ENCODE results near the gene DNAJC7. TPM values are rescaled to one million over a fixed set of nuclear protein-coding genes. Genes with fewer than 3 reads are reported as not detected.

Gene DNAJC7
- total and polyA plus RNA-seq, 9 of the 15 experiments (the other 6 are each of a cell fraction or from before 2014, with no cell fraction given), result 85.8 to 262 (median 157) TPM

GRCh38 chr17:42018339-42018738 is 1.1 kb upstream of the DNAJC7 start (continued):
- no peak for TF ChIP-seq THAP7 (CRISPR knock-in tag; IDR thresholded peaks at IDR 0.05)
- TF ChIP-seq TCF7L2 (IDR thresholded peaks at IDR 0.05; ENCODE audit: low read depth, low read length), result no peak

- Histone ChIP-seq H4K20me1 (replicated peaks; ENCODE audit: control insufficient read depth, insufficient read depth, low read length) (peaks cover 5% of the 10 kb centered on the region), H3K4me2 (ENCODE audit: insufficient read depth, low read length) (peak overlapping the region; percentile 91), H3K27ac (ENCODE audit: extremely low read depth, low read depth, low read length) (peak overlapping the region; percentile 98), H3K36me3 (ENCODE audit: control insufficient read depth, insufficient read depth, low read length) (peaks cover 46% of the 10 kb centered on the region; the same call in 2 of the 3 replicates), H3K79me2 (ENCODE audit: control insufficient read depth, insufficient read depth, low read length) (peaks cover 74% of the 10 kb centered on the region), H3K9ac (ENCODE audit: insufficient read depth in 1 of 2, low read depth in 2 of 2, low read length in 2 of 2) (peak overlapping the region; percentile 97 to 99), H3K4me1 (replicated peaks in 1 of 2; ENCODE audit: control insufficient read depth in 2 of 2, insufficient read depth in 2 of 2, low read length in 2 of 2) (peaks cover 21 to 29% of the 10 kb centered on the region in 2 experiments; a peak in 4 of 5 replicates), H2AFZ (ENCODE audit: low read depth, low read length) (peak overlapping the region; percentile 93), H3K9me1 (ENCODE audit: control insufficient read depth, insufficient read depth, low read length) (no peaks in the 10 kb centered on the region), H3K27me3 (ENCODE audit: control insufficient read depth in 2 of 2, insufficient read depth in 2 of 2, low read length in 2 of 2) (no peaks in the 10 kb centered on the region), H3K4me3 (peak overlapping the region; percentile 86), H3K9me3 (replicated peaks; ENCODE audit: control insufficient read depth, insufficient read depth, low read depth, low read length) (no peaks in the 10 kb centered on the region)
- FAIRE-seq (no peak), ATAC-seq (no peak; the same call in 2 of the 3 replicates), DNase-seq (ENCODE audit: extremely low read depth in 1 of 4, low spot score in 3 of 4) (peak in 1 of 4 experiments; percentile 54)
- in situ Hi-C loops (cut with MboI) (no loop called here), intact Hi-C loops (cut with micrococcal nuclease) (no loop called here)
- CTCF ChIA-PET (ENCODE audit: low intra/inter-chr PET ratio), result no interaction called here
- 2% methylated on average over 11 of the region's 11 CpGs for WGBS (ENCODE audit: insufficient coverage, low coverage, missing lambda C conversion rate)
- POLR2A ChIA-PET, result interaction anchor here (0.6 to 4.3 kb wide), 18 partner anchors 9 to 519 kb away, joined by 3 to 37 read pairs (median 4); partner anchors contain the start of genes ACLY and DHX58
- TSS peak; percentile 27 for BruUV-seq (replicated peaks)
- TF ChIP-seq EWSR1 (IDR thresholded peaks at IDR 0.05; ENCODE audit: borderline replicate concordance, low read depth, partially characterized antibody) (no peak), CHD1 (IDR thresholded peaks at IDR 0.05; ENCODE audit: low read length) (peak; percentile 65), CREB1 (IDR thresholded peaks at IDR 0.05) (peak; percentile 8; the same call in 1 of the 2 replicates), CREB1 (CRISPR knock-in tag; IDR thresholded peaks at IDR 0.05) (no peak), YY1 (IDR thresholded peaks at IDR 0.05; ENCODE audit: borderline replicate concordance in 1 of 3, control insufficient read depth in 1 of 3, extremely low read depth in 1 of 3, insufficient read depth in 3 of 3, insufficient read length in 1 of 3, insufficient replicate concordance in 2 of 3, low read depth in 1 of 3, low read length in 2 of 3) (peak in 1 of 3 experiments; percentile 29), TRIM24 (IDR thresholded peaks at IDR 0.05) (0 out of 4 replicates have a peak, but pooled peaks of 1 of the 2 experiments have one; percentile 47), CSDE1 (IDR thresholded peaks at IDR 0.05) (peak in 1 of 2 experiments; percentile 59; a peak in 1 of 4 replicates), ZNF316 (IDR thresholded peaks at IDR 0.05) (peak; percentile 77; the same call in 1 of the 2 replicates), MXI1 (IDR thresholded peaks at IDR 0.05; ENCODE audit: low read depth, low read length) (0 out of 2 replicates have a peak, but pooled peaks have one; percentile 3), AFF1 (IDR thresholded peaks at IDR 0.05; ENCODE audit: low read depth in 1 of 2, partially characterized antibody in 2 of 2) (peak in 1 of 2 experiments; percentile 47), PRPF4 (IDR thresholded peaks at IDR 0.05; ENCODE audit: insufficient read depth, low read depth, low read length, poor library complexity, severe bottlenecking) (no peak), RAD51 (IDR thresholded peaks at IDR 0.05; ENCODE audit: borderline replicate concordance, low read depth) (no peak)
These were observed 594 bp upstream of the DNAJC7 start for GRCh38 chr17:42017866-42018200.
